Fibroblast of villous mesenchyme (primary cell): ENCODE measurements around the gene POLR3E. TPM values are rescaled to one million over a fixed set of nuclear protein-coding genes. Genes with fewer than 3 reads are reported as not detected.

Experiments used
- DNase-seq: peaks from one replicate; pipeline ENCODE4 v3.0.0-alpha.2; 2010; ENCODE audit warnings: low read depth
- H3K4me3 ChIP-seq: 2 replicates; pipeline ENCODE4 v1.5.1; 2011; ENCODE audit warnings: low read depth, mild to moderate bottlenecking, low read length
- total RNA-seq: library from RNA; depleted of rRNA; stranded (reverse); fragments of >200 nt; gene quantifications from 2 replicates; pipeline ENCODE4 v1.2.3, GENCODE V29; 2012
- TF ChIP-seq, protein P1 (sequence below): IDR thresholded peaks from 2 replicates; pipeline ENCODE4 v1.5.1; 2012; ENCODE audit warnings: low read depth, mild to moderate bottlenecking, low read length; ENCODE audit not compliant: insufficient read depth

The POLR3E gene
- total RNA-seq, 1 donor, result 31.5 TPM

DNA sequence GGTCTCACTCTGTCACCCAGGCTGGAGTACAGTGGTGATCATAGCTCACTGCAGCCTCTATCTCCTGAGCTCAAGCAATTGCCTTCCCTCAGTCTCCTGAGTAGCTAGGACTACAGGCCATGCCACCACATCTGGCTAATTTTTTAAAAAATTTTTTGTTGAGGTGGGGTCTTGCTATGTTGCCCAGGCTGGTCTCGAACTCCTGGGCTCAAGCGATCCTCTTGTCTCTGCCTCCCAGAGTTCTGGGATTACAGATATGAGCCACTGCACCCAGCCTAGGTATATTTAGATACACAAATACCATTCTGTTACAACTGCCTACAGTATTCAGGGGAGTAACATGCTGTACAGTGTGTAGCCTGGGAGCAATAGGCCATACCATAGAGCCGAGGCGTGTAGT, 14.3 kb downstream of the POLR3E start:
- H3K4me3 ChIP-seq, result no peak overlapping the region
- TF ChIP-seq, protein P1, sequence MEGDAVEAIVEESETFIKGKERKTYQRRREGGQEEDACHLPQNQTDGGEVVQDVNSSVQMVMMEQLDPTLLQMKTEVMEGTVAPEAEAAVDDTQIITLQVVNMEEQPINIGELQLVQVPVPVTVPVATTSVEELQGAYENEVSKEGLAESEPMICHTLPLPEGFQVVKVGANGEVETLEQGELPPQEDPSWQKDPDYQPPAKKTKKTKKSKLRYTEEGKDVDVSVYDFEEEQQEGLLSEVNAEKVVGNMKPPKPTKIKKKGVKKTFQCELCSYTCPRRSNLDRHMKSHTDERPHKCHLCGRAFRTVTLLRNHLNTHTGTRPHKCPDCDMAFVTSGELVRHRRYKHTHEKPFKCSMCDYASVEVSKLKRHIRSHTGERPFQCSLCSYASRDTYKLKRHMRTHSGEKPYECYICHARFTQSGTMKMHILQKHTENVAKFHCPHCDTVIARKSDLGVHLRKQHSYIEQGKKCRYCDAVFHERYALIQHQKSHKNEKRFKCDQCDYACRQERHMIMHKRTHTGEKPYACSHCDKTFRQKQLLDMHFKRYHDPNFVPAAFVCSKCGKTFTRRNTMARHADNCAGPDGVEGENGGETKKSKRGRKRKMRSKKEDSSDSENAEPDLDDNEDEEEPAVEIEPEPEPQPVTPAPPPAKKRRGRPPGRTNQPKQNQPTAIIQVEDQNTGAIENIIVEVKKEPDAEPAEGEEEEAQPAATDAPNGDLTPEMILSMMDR, result no peak
- DNase-seq, result no peak

DNA sequence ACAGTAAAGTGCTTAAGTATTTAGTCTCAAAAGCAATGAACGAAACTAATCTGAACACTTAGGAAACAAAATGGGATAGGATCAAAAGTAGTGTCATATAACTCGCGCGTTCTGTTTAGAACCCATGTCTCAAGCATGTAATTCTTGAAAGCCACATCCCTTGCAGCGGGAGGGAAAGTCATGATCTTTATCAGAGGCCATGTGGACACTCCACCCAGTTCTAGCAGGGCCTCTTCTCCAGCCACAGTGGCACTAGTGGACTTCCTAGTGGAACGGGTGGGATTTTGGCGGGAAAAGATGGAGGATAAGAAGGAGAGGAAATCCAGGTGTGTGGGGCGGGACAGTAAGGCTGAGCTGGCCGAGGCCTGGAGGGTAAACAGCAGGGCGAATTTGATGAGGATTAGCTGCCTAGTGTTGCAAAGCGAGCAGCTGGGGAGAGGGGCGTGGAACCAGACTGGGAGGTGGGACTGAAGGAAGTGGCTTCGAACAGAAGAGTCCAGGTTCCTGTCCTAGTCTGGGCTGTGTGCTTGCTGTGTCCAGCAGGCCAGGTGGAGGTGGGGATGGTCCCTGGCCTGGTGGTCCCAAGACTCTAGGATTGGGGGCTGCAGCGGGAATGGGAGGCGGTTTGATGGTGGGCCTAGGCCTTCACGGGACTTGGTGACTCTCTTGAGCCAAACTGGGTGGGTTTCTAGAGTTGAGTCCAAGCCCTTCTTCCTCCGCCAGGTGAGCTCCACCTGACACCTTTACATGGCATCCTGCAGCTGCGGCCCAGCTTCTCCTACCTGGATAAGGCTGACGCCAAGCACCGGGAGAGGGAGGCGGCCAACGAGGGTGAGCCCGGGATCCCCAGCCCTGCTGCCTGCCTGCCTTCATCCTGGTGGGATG, 15.9 kb downstream of the POLR3E start:
- H3K4me3 ChIP-seq, result no peak overlapping the region
- TF ChIP-seq, protein P1, result no peak
- DNase-seq, result no peak

- TF ChIP-seq, protein P1, result no peak
- no peak for DNase-seq
- H3K4me3 ChIP-seq, result no peak overlapping the region
These were observed 16.8 kb downstream of the POLR3E start for GRCh38 chr16:22313876-22314470.

- H3K4me3 ChIP-seq, result no peak overlapping the region
- no peak for DNase-seq
- TF ChIP-seq, protein P1, result no peak
These were observed 17.7 kb downstream of the POLR3E start for GRCh38 chr16:22314661-22315626.

DNA sequence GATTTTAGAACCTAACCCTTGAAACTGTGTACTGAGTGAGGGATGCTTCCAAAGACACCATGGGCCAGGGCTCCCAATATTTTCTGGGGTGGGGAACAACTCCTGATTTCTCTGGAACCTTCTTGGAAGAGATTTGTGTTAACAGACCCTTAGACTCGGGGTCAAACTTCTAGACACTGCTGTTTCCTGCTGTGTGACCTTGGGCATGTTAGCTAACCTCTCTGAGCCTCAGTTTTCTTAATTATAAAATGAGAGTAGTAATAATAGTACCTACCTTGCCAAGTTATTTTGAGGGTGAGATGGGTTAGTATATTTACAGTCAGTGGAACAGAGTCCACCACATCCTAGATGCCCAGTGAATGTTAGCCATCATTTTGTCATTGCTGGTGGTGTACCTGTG, 18.8 kb downstream of the POLR3E start:
- DNase-seq, result no peak
- H3K4me3 ChIP-seq, result no peak overlapping the region
- TF ChIP-seq, protein P1, result no peak

GRCh38 chr16:22316411-22316811, 19.2 kb downstream of the POLR3E start:
- TF ChIP-seq, protein P1, result no peak
- H3K4me3 ChIP-seq, result no peak overlapping the region
- no peak for DNase-seq
